Right lobe of liver (tissue), 6 donors: ENCODE measurements around the gene G2E3. TPM values are rescaled to one million over a fixed set of nuclear protein-coding genes. Genes with fewer than 3 reads are reported as not detected.

ENCODE experiments used
- ATAC-seq, 4 donors: fragments of 200-7000 bp; cut with Tn5 transposase; one replicate each; pipeline ENCODE4 v1.9.1; 2020; ENCODE audit warnings: mild to moderate bottlenecking in 4 of 4, moderate library complexity in 4 of 4
- DNase-seq, 3 donors: peaks; one replicate each; pipeline ENCODE4 v3.0.0-alpha.2; 2020
- H3K27ac ChIP-seq, 3 donors: fragments of 200-600 bp; one replicate each; pipeline ENCODE4 v1.8.0; 2022
- H3K27me3 ChIP-seq, 2 donors: fragments of 200-600 bp; one replicate each; pipeline ENCODE4 v1.8.0; 2022
- H3K36me3 ChIP-seq, 4 donors: fragments of 200-600 bp; sonication (generic) in 1 of 4; one replicate each; pipeline versions ENCODE4 v1.5.1 to v1.8.0; 2017 to 2022; ENCODE audit warnings: control low read depth in 1 of 4
- H3K4me1 ChIP-seq, 4 donors: fragments of 200-600 bp; sonication (generic) in 1 of 4; one replicate each; pipeline versions ENCODE4 v1.5.1 to v1.8.0; 2017 to 2022; ENCODE audit warnings: control low read depth in 1 of 4
- H3K4me3 ChIP-seq, 3 donors: fragments of 200-600 bp; one replicate each; pipeline ENCODE4 v1.8.0; 2022
- H3K9me3 ChIP-seq, 4 donors: fragments of 200-600 bp; sonication (generic) in 1 of 4; one replicate each; pipeline versions ENCODE4 v1.5.1 to v1.8.0; 2017 to 2022; ENCODE audit warnings: control low read depth in 1 of 4
- CTCF ChIP-seq, 4 donors: fragments of 200-600 bp in 3 of 4; fragments of 450-650 bp in 1 of 4; IDR thresholded peaks; one replicate each; pipeline versions ENCODE4 v1.5.1 to v1.8.0; 2016 to 2022; ENCODE audit warnings: antibody characterized with exemption in 4 of 4, mild to moderate bottlenecking in 2 of 4
- POLR2A ChIP-seq: fragments of 450-650 bp; IDR thresholded peaks from one replicate; pipeline ENCODE4 v1.6.1; 2017; ENCODE audit warnings: antibody characterized with exemption, mild to moderate bottlenecking
- WGBS: methylation state at CpG from one replicate; pipeline ENCODE4 v1.1.6; 2018; ENCODE audit warnings: low coverage, low lambda C conversion rate; ENCODE audit not compliant: insufficient coverage; ENCODE audit errors: missing lambda C conversion rate; 5-methylcytosine and 5-hydroxymethylcytosine counted together
- intact Hi-C, 2 donors: fragments of 100-400 bp; cut with DNase I; formaldehyde crosslinking; loops; one replicate each; pipeline versions ENCODE4 v1.11.2 to v1.14.1; 2022
- total RNA-seq, 6 experiments: library from RNA; depleted of rRNA in 2 of 6; stranded (reverse); fragments of >200 nt in 2 of 6; fragmentation: NEBNext Ultra II Directional in 3 of 6; extraction: Animal tissue kit (Norgen Biotek cat#: 25700) in 3 of 6; gene quantifications; one replicate each; pipeline versions ENCODE4 v1.1.0 to v1.2.4, GENCODE V29; 2016 to 2023
- donor health status: DM: no; HTN: yes; CAD: no.
- donor health status: DM: no; HTN: no; CAD: no.
- donor health status: DM: no; HTN: no; CAD: no.
- donor health status: DM: no; HTN: yes; CAD: no.
- donor health status: DM: no; HTN: yes; CAD: no.

The G2E3 gene
- total RNA-seq, 6 experiments from 2014 or later: 3.0 to 6.4 (median 4.7) TPM

GRCh38 chr14:30564235-30564867 lies 5.4 kb downstream of the G2E3 start:
- no peaks in the 10 kb centered on the region for H3K36me3 ChIP-seq
- ATAC-seq (no peak), DNase-seq (no peak)
- H3K27me3 ChIP-seq: no peaks in the 10 kb centered on the region
- H3K4me1 ChIP-seq: no peaks in the 10 kb centered on the region
- intact Hi-C loops: no loop called here
- no peak for TF ChIP-seq CTCF (IDR thresholded peaks at IDR 0.05)
- TF ChIP-seq POLR2A: no peak
- H3K27ac ChIP-seq: no peak overlapping the region
- 96% methylated on average over 2 of the region's 2 CpGs for WGBS
- no peaks in the 10 kb centered on the region for H3K9me3 ChIP-seq
- H3K4me3 ChIP-seq: no peak overlapping the region

GRCh38 chr14:30564868-30565248 lies 5.9 kb downstream of the G2E3 start:
- no peak overlapping the region for H3K27ac ChIP-seq
- DNase-seq (no peak), ATAC-seq (no peak)
- no peak overlapping the region for H3K4me3 ChIP-seq
- no peaks in the 10 kb centered on the region for H3K4me1 ChIP-seq
- no peaks in the 10 kb centered on the region for H3K36me3 ChIP-seq
- no peaks in the 10 kb centered on the region for H3K27me3 ChIP-seq
- intact Hi-C loops: no loop called here
- no peak for TF ChIP-seq CTCF (IDR thresholded peaks at IDR 0.05)
- no peak for TF ChIP-seq POLR2A
- H3K9me3 ChIP-seq: no peaks in the 10 kb centered on the region

- Histone ChIP-seq H3K27me3 (no peaks in the 10 kb centered on the region), H3K4me1 (no peaks in the 10 kb centered on the region), H3K9me3 (no peaks in the 10 kb centered on the region), H3K4me3 (no peak overlapping the region), H3K36me3 (no peaks in the 10 kb centered on the region), H3K27ac (no peak overlapping the region)
- TF ChIP-seq POLR2A (no peak), CTCF (IDR thresholded peaks at IDR 0.05) (no peak)
- DNase-seq (no peak), ATAC-seq (no peak)
- intact Hi-C loops: no loop called here
- 70% methylated on average over 2 of the region's 2 CpGs for WGBS
These were observed 10.4 kb downstream of the G2E3 start for GRCh38 chr14:30569216-30569902.

GRCh38 chr14:30569903-30570226 lies 10.9 kb downstream of the G2E3 start:
- TF ChIP-seq CTCF (IDR thresholded peaks at IDR 0.05) (no peak), POLR2A (no peak)
- Histone ChIP-seq H3K9me3 (no peaks in the 10 kb centered on the region), H3K4me3 (no peak overlapping the region), H3K36me3 (no peaks in the 10 kb centered on the region), H3K4me1 (no peaks in the 10 kb centered on the region), H3K27me3 (no peaks in the 10 kb centered on the region), H3K27ac (no peak overlapping the region)
- 67% methylated on average over 1 of the region's 1 CpG for WGBS
- DNase-seq (no peak), ATAC-seq (no peak)
- intact Hi-C loops: no loop called here

GRCh38 chr14:30572237-30572636 lies 13.3 kb downstream of the G2E3 start:
- H3K4me1 ChIP-seq: no peaks in the 10 kb centered on the region
- no peak for ATAC-seq

More at GRCh38 chr14:30572237-30572636, 13.3 kb downstream of the G2E3 start:
- no peak overlapping the region for H3K4me3 ChIP-seq
- intact Hi-C loops: no loop called here
- 88% methylated on average over 3 of the region's 3 CpGs for WGBS
- no peaks in the 10 kb centered on the region for H3K36me3 ChIP-seq
- no peaks in the 10 kb centered on the region for H3K27me3 ChIP-seq
- no peaks in the 10 kb centered on the region for H3K9me3 ChIP-seq
- H3K27ac ChIP-seq: no peak overlapping the region
- no peak for DNase-seq
- TF ChIP-seq CTCF (IDR thresholded peaks at IDR 0.05) (no peak), POLR2A (no peak)
